ENCODE data around the gene MYLK.

MYLK gene

GRCh38 chr3:123767564-123768292, 116.4 kb downstream of the MYLK start:
- H3K9me3 ChIP-seq (ENCODE audit: low read length), result no peaks in the 10 kb centered on the region
- H3K36me3 ChIP-seq (ENCODE audit: insufficient read depth, low read length), result no peaks in the 10 kb centered on the region
- no peak for TF ChIP-seq CTCF (IDR thresholded peaks at IDR 0.05; ENCODE audit: low read length)
- no peak for TF ChIP-seq EZH2 (IDR thresholded peaks at IDR 0.05; ENCODE audit: borderline replicate concordance, low read length)
- no peaks in the 10 kb centered on the region for H3K4me1 ChIP-seq (ENCODE audit: insufficient read depth, low read length, severe bottlenecking)
- no peak overlapping the region for H3K27ac ChIP-seq (ENCODE audit: low read depth, low read length, poor library complexity, severe bottlenecking)
- no peaks in the 10 kb centered on the region for H3K9me2 ChIP-seq (ENCODE audit: low read depth, low read length)
- no peak overlapping the region for H2AFZ ChIP-seq (ENCODE audit: low read length)
- H3F3A ChIP-seq (ENCODE audit: insufficient read depth, low read length), result no peaks in the 10 kb centered on the region; the same call in 1 of the 2 replicates
- H3K27me3 ChIP-seq (ENCODE audit: insufficient read depth, low read length), result no peaks in the 10 kb centered on the region
- no peaks in the 10 kb centered on the region for H4K20me1 ChIP-seq (ENCODE audit: insufficient read depth, low read length)
- no peak overlapping the region for H3K9ac ChIP-seq (ENCODE audit: low read length)
- no peak overlapping the region for H3K4me3 ChIP-seq (ENCODE audit: low read depth, low read length, poor library complexity, severe bottlenecking)
- no peaks in the 10 kb centered on the region for H3K79me2 ChIP-seq (ENCODE audit: insufficient read depth, low read length)
- no peak overlapping the region for H3K4me2 ChIP-seq (ENCODE audit: low read length)

GRCh38 chr3:123767009-123767372, 117.1 kb downstream of the MYLK start:
- H3K9me2 ChIP-seq (ENCODE audit: low read depth, low read length), result no peaks in the 10 kb centered on the region
- TF ChIP-seq CTCF (IDR thresholded peaks at IDR 0.05; ENCODE audit: low read length) (no peak), EZH2 (IDR thresholded peaks at IDR 0.05; ENCODE audit: borderline replicate concordance, low read length) (no peak)
- no peak overlapping the region for H3K4me2 ChIP-seq (ENCODE audit: low read length)
- H3F3A ChIP-seq (ENCODE audit: insufficient read depth, low read length), result no peaks in the 10 kb centered on the region
- H4K20me1 ChIP-seq (ENCODE audit: insufficient read depth, low read length), result no peaks in the 10 kb centered on the region
- no peaks in the 10 kb centered on the region for H3K36me3 ChIP-seq (ENCODE audit: insufficient read depth, low read length)
- no peak overlapping the region for H2AFZ ChIP-seq (ENCODE audit: low read length)
- no peaks in the 10 kb centered on the region for H3K4me1 ChIP-seq (ENCODE audit: insufficient read depth, low read length, severe bottlenecking)
- H3K9me3 ChIP-seq (ENCODE audit: low read length), result no peaks in the 10 kb centered on the region
- no peak overlapping the region for H3K9ac ChIP-seq (ENCODE audit: low read length)
- H3K79me2 ChIP-seq (ENCODE audit: insufficient read depth, low read length), result no peaks in the 10 kb centered on the region
- H3K27ac ChIP-seq (ENCODE audit: low read depth, low read length, poor library complexity, severe bottlenecking), result no peak overlapping the region
- H3K27me3 ChIP-seq (ENCODE audit: insufficient read depth, low read length), result no peaks in the 10 kb centered on the region
- no peak overlapping the region for H3K4me3 ChIP-seq (ENCODE audit: low read depth, low read length, poor library complexity, severe bottlenecking)

GRCh38 chr3:123766193-123767008, 117.7 kb downstream of the MYLK start:
- Histone ChIP-seq H3K27me3 (ENCODE audit: insufficient read depth, low read length) (no peaks in the 10 kb centered on the region), H3K9me3 (ENCODE audit: low read length) (no peaks in the 10 kb centered on the region), H3K36me3 (ENCODE audit: insufficient read depth, low read length) (no peaks in the 10 kb centered on the region), H3K9me2 (ENCODE audit: low read depth, low read length) (no peaks in the 10 kb centered on the region), H2AFZ (ENCODE audit: low read length) (no peak overlapping the region), H4K20me1 (ENCODE audit: insufficient read depth, low read length) (no peaks in the 10 kb centered on the region), H3K4me1 (ENCODE audit: insufficient read depth, low read length, severe bottlenecking) (no peaks in the 10 kb centered on the region), H3K27ac (ENCODE audit: low read depth, low read length, poor library complexity, severe bottlenecking) (no peak overlapping the region), H3K9ac (ENCODE audit: low read length) (no peak overlapping the region), H3K4me3 (ENCODE audit: low read depth, low read length, poor library complexity, severe bottlenecking) (no peak overlapping the region), H3K4me2 (ENCODE audit: low read length) (no peak overlapping the region), H3F3A (ENCODE audit: insufficient read depth, low read length) (no peaks in the 10 kb centered on the region), H3K79me2 (ENCODE audit: insufficient read depth, low read length) (no peaks in the 10 kb centered on the region)
- TF ChIP-seq EZH2 (IDR thresholded peaks at IDR 0.05; ENCODE audit: borderline replicate concordance, low read length) (no peak), CTCF (IDR thresholded peaks at IDR 0.05; ENCODE audit: low read length) (no peak)

Data from OCI-LY1 (cell line).